NOMO-1 (cell line): Measurements from ENCODE around the gene ANKRD10.
A peak's percentile ranks its signal among the peaks of the same experiment; 100 is the strongest.
"Not testable (repeated sequence)": the region's sequence is repeated elsewhere in the genome, so short reads cannot be mapped to it uniquely, and the experiment has no call there.

Source experiments
- DNase-seq, 2 experiments: peaks; one replicate each; lab custom pipeline; 2025; ENCODE audit not compliant: unreplicated experiment in 2 of 2; lab: John Stamatoyannopoulos, UW

The ANKRD10 gene

GRCh38 chr13:110915057-110915873 lies at the start of gene ANKRD10:
Gene ANKRD10 (minus strand): TSS chr13:110915069. CDS start chr13:110914934, 135 bp downstream.
- DNase-seq = peak; percentile 98 to 99

GRCh38 chr13:110964229-110965037 lies 49.6 kb upstream of the ANKRD10 start:
- DNase-seq = no peak

- no peak for DNase-seq
These were observed 48.7 kb upstream of the ANKRD10 start for GRCh38 chr13:110963554-110963970.

- DNase-seq = no peak
These were observed 47.1 kb upstream of the ANKRD10 start for GRCh38 chr13:110961959-110962358.

- no peak for DNase-seq
These were observed 45.3 kb upstream of the ANKRD10 start for GRCh38 chr13:110960204-110960603.

DNA sequence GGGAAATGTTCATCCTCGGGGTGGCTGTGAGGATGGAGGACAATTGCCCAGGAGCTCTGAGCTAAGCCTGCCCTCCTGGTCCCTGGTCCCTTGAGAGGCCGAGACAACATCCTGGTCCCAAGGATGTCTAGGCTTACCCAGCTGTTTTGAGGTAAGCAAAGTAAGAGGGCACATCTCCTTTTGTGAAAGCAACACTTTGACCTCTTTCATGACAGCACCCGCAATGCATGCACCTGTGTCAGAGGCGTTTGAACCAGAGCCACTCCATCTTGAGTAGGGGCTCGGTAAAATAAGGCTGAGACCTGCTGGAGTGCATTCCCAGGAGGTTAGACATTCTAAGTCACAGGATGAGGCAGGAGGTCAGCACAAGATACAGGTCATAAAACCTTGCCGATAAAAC lies 43.1 kb upstream of the ANKRD10 start:
- no peak for DNase-seq

- DNase-seq = no peak
These were observed 42.5 kb upstream of the ANKRD10 start for GRCh38 chr13:110957181-110957884.

DNA sequence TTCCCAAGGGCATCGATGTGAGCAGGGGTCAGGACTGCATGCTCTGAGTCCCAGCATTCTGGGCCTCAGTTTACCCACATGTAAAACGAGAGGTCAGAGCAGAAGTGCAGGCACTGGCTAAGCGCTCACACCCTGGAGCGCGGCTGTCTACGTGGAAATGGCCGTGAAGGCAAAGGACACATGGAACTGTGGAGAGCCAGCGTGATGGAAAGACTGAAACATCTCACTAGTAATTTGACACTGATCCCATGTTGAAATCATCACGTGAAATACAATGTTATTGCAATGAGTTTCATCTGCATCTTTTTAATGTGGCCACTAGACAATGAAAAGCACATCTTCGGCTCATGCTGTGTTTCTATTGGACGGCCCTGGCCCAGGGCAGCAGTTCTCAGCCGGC lies 41.3 kb upstream of the ANKRD10 start:
- DNase-seq = not testable (repeated sequence)

DNA sequence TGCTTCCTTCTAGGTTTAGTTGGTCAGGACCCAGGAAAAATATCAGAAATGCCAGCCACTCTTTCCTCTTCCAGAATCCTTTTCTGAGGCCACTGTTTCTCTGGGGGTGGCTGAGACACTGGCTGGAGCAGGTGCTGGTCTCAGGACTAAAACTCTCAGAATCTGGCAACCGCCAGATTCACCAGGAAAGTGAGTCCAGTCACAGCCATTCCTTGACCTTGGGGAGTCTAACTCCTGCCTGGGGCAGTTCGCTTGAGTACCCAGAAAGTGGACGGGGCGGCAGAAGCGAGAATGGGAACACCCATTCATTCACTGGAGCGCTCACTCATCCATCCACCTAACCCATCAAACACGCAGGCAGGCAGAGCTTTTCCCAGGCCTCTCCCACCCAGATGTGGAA lies 40.7 kb upstream of the ANKRD10 start:
- DNase-seq = not testable (repeated sequence)

DNA sequence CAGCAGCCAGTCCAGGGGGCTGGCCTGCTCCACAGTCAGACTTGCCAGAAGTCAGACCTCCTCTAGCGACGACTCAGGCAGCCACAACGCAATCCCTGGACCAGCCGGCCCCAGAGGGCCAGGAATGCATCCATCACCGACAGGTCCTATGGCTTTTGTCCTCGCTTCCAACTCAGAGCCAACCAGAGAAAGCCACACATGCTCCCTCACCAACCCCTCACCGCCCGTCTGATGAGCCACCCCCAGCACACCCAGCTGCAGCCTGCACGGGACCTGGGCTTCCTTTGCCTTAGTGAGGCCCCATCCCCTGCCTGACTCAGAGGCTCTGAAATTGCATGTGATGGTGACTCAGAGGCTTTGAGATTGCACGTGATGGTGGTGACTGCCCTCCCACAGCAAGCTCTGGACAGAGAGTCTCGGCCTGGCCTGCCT lies 40.2 kb upstream of the ANKRD10 start:
- peak; percentile 64 to 72 for DNase-seq

GRCh38 chr13:110954533-110954920 lies 39.7 kb upstream of the ANKRD10 start:
- not testable (repeated sequence) for DNase-seq

GRCh38 chr13:110953833-110954532 lies 39.1 kb upstream of the ANKRD10 start:
- no peak for DNase-seq

DNA sequence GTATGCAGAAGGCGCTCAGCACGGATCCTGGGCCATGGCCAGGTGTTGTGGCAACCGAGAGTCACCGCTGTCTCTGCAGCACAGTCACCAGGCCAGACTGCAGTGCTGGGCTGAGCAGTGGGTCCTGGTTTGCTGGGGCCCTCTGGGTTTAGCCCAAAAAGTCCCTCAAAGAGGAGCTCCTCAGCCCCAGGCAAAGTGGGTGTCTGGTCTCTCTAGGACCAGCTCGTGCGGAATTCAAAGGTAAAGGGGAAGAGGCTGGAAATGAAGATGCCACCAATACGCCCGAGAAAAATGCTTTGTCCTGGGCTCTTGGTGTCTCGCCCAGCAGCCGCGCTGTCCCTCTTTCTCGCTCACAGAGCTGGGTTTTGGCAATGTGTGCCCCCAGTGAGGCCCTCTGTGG lies 38.5 kb upstream of the ANKRD10 start:
- no peak for DNase-seq

DNA sequence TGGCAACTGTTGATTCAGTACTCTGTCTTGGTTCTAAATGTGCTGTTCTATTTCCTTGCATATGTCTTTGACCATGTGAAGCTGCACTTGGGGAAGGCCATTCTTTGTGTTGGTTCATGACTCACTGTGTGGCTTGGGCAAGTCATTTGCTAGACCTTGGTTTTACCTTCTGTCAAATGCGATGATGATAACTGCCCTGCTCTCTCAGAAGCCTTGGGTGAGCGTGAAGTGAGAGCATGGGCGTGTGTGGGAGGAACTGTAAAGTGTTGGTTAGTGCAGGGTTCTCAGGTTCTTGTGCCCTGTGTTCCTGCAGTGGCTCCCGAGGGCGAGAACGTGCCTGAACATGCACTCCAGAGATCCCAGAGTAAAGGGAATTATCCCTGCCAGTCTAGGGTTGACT lies 37.3 kb upstream of the ANKRD10 start:
- DNase-seq = not testable (repeated sequence)

DNA sequence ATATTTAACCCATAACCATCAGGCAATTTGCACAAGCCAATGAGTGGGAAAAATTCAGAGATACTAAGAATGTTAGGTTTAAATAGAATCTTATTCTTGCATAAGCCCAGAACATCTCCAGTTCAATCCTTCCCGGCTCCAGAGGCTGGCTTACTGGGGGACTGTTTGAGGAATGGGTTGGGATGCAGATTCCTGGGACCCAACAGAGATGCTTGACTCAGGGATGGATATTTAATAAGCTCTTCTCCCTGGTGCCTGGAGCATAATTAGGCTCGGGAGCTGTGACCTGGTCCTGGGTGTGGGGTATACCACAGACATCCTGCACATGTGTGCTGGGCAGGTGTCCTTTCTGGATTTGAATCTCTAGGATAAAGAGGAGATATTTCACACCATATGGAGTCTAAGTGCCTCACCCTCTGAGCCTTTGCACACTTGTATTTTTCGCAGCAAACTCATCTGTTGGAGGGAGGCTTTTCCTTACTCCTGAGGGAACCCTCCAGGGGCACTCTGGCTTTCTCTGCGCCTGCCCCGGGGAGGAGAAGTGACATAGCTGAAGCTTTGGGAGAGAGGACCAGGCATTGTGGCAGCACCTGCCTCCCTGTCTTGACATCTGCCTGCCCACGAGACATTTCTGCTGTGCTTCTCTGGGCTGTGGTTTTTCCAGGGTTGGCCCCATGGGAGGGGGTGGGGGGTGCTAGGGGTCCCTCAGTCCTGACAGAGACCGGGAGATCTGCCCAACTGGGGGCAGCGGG lies 36.1 kb upstream of the ANKRD10 start:
- DNase-seq = no peak

DNA sequence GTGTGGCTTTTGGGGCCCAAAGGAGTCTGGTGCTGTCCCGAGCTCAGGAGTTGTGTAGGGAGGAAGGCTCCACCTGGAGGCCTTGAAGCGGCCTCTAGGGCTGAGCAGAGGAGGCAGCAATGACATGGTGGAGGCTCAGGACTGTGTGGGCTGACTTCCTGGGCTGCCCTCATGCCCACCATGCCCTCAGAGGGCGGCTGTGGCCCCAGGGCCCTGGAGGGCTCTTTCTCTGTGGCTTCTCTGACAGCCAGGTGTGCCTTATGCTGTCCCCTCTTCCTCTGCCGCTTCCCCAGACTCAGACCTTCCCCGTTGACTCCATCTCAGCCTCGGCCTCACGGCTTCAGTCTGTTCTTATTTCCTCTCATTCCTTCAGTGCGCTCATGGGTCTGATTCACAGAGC lies 35.5 kb upstream of the ANKRD10 start:
- no peak for DNase-seq

DNA sequence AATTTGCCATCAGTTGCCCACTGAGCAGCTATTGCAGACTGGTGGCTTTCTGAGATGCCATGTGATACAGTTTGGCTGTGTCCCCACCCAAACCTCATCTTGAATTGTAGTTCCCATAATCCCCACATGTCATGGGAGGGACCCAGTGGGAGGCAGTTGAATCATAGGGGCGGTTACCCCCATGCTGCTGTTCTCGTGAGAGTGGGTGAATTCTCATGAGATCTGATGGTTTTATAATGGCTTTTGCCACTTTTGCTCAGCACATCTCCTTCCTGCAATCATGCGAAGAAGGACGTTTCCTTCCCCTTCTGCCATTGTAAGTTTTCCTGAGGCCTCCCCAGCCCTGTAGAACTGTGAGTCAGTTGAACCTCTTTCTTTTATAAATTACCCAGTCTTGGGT lies 34.8 kb upstream of the ANKRD10 start:
- DNase-seq = no peak

GRCh38 chr13:110949116-110949515 lies 34.2 kb upstream of the ANKRD10 start:
- no peak for DNase-seq

DNA sequence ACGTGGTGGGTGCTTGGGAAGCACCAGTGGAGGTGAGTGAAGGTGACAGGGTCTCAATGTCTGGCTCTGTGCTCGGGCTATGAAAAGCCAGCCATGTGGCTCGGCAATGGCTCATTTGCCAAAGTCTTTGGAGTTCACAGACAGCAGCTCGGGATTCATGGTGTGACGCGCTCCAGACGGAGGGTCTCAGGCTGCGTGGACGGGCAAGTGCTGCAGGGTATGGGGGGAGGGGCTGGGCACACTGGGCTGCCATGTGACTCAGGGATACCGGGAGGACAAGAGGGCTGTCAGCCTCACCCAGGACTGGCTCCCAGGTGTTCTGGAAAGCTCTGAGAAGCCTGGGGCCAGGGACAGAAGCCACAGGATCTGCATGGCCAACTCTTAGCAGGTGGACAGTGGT lies 32.5 kb upstream of the ANKRD10 start:
- not testable (repeated sequence) for DNase-seq
